ENCODE data around the gene TTC32. TPM values are rescaled to one million over a fixed set of nuclear protein-coding genes. Genes with fewer than 3 reads are reported as not detected.
"Not testable (repeated sequence)": the region's sequence is repeated elsewhere in the genome, so short reads cannot be mapped to it uniquely, and the experiment has no call there.

TTC32 gene
- total and polyA plus RNA-seq, 7 donors = 3.7 to 22.1 (median 6.8) TPM

GRCh38 chr2:19932928-19933327 lies 31.1 kb upstream of the TTC32 start:
- Histone ChIP-seq H3K27ac (no peak overlapping the region), H3K4me3 (no peak overlapping the region), H3K27me3 (ENCODE audit: insufficient read depth in 3 of 3, low read length in 2 of 3) (no peaks in the 10 kb centered on the region), H3K9me3 (peaks cover 7% of the 10 kb centered on the region), H3K36me3 (ENCODE audit: insufficient read depth in 1 of 2, low read depth in 1 of 2) (peaks cover 0 to 77% of the 10 kb centered on the region in 2 donors), H3K4me1 (no peaks in the 10 kb centered on the region)
- WGBS, 3 donors = 78 to 93% (median 89%) methylated on average over 2 of the region's 2 CpGs
- ATAC-seq (no peak), DNase-seq (no peak)
- TF ChIP-seq CTCF (IDR thresholded peaks at IDR 0.05) = no peak
- intact Hi-C loops (cut with DNase I) = no loop called here

- no peaks in the 10 kb centered on the region for H3K4me1 ChIP-seq
- DNase-seq = no peak
- TF ChIP-seq CTCF (IDR thresholded peaks at IDR 0.05) = no peak
- no peak overlapping the region for H3K4me3 ChIP-seq
- intact Hi-C loops (cut with DNase I) = no loop called here
- H3K27me3 ChIP-seq (ENCODE audit: insufficient read depth in 3 of 3, low read length in 2 of 3) = no peaks in the 10 kb centered on the region
- H3K9me3 ChIP-seq = peaks cover 11% of the 10 kb centered on the region
- H3K36me3 ChIP-seq (ENCODE audit: insufficient read depth in 1 of 2, low read depth in 1 of 2) = peaks cover 0 to 52% of the 10 kb centered on the region in 2 donors
- H3K27ac ChIP-seq = no peak overlapping the region
- ATAC-seq = no peak
Measured at GRCh38 chr2:19929226-19929625, 27.4 kb upstream of the TTC32 start.

GRCh38 chr2:19927816-19928215 lies 26.0 kb upstream of the TTC32 start:
- peaks cover 0 to 52% of the 10 kb centered on the region in 2 donors for H3K36me3 ChIP-seq (ENCODE audit: insufficient read depth in 1 of 2, low read depth in 1 of 2)
- ATAC-seq; H3K27ac ChIP-seq; H3K4me3 ChIP-seq; H3K4me1 ChIP-seq; DNase-seq; intact Hi-C loops (cut with DNase I); H3K27me3 ChIP-seq (ENCODE audit: insufficient read depth in 3 of 3, low read length in 2 of 3): not testable (repeated sequence)
- peaks cover 11% of the 10 kb centered on the region for H3K9me3 ChIP-seq
- 100% methylated on average over 1 of the region's 1 CpG for WGBS, 3 donors

GRCh38 chr2:19924526-19924925 lies 22.7 kb upstream of the TTC32 start:
- intact Hi-C loops (cut with DNase I); H3K27ac ChIP-seq; H3K4me3 ChIP-seq; H3K27me3 ChIP-seq (ENCODE audit: insufficient read depth in 3 of 3, low read length in 2 of 3); H3K4me1 ChIP-seq; ATAC-seq; DNase-seq: not testable (repeated sequence)
- 81 to 87% (median 85%) methylated on average over 4 of the region's 4 CpGs for WGBS, 3 donors
- Histone ChIP-seq H3K36me3 (ENCODE audit: insufficient read depth in 1 of 2, low read depth in 1 of 2) (peaks cover 0 to 26% of the 10 kb centered on the region in 2 donors), H3K9me3 (peaks cover 11% of the 10 kb centered on the region)

GRCh38 chr2:19922188-19922587 lies 20.4 kb upstream of the TTC32 start:
- H3K27ac ChIP-seq; DNase-seq; H3K4me3 ChIP-seq; H3K36me3 ChIP-seq (ENCODE audit: insufficient read depth in 1 of 2, low read depth in 1 of 2); intact Hi-C loops (cut with DNase I); H3K27me3 ChIP-seq (ENCODE audit: insufficient read depth in 3 of 3, low read length in 2 of 3); ATAC-seq; H3K9me3 ChIP-seq; H3K4me1 ChIP-seq: not testable (repeated sequence)
- 63 to 100% (median 96%) methylated on average over 3 of the region's 3 CpGs for WGBS, 3 donors

GRCh38 chr2:19916385-19916950 lies 14.7 kb upstream of the TTC32 start:
- ATAC-seq (no peak), DNase-seq (no peak)
- WGBS, 3 donors = 88 to 91% (median 88%) methylated on average over 6 of the region's 6 CpGs

More at GRCh38 chr2:19916385-19916950, 14.7 kb upstream of the TTC32 start:
- no peak overlapping the region for H3K4me3 ChIP-seq
- TF ChIP-seq CTCF (IDR thresholded peaks at IDR 0.05) = no peak
- no peaks in the 10 kb centered on the region for H3K9me3 ChIP-seq
- H3K27ac ChIP-seq = no peak overlapping the region
- H3K36me3 ChIP-seq (ENCODE audit: insufficient read depth in 1 of 2, low read depth in 1 of 2) = peaks cover 0 to 7% of the 10 kb centered on the region in 2 donors
- intact Hi-C loops (cut with DNase I) = no loop called here
- no peaks in the 10 kb centered on the region for H3K4me1 ChIP-seq
- no peaks in the 10 kb centered on the region for H3K27me3 ChIP-seq (ENCODE audit: insufficient read depth in 3 of 3, low read length in 2 of 3)

Data from psoas muscle (tissue), 8 donors.